Keratinocyte (primary cell): ENCODE results near the gene DLL4. TPM values are rescaled to one million over a fixed set of nuclear protein-coding genes. Genes with fewer than 3 reads are reported as not detected.

Experiments used
- DNase-seq: peaks from one replicate; pipeline ENCODE4 v3.0.0-alpha.2; 2011; ENCODE audit warnings: low read depth, missing footprints, low spot score
- FAIRE-seq: peaks from 2 replicates; lab custom pipeline; 2011; peaks lifted over from hg19 to GRCh38; lab: Jason Lieb, UNC
- H2AFZ ChIP-seq: 2 replicates; pipeline ENCODE4 v1.6.0; 2012; ENCODE audit warnings: low read length, control low read depth, inconsistent platforms; ENCODE audit not compliant: control insufficient read depth
- H3K27ac ChIP-seq: 2 replicates; pipeline ENCODE4 v1.5.1; 2011; ENCODE audit warnings: low read length; ENCODE audit not compliant: control insufficient read depth, insufficient read depth
- H3K27me3 ChIP-seq: 3 replicates; pipeline ENCODE4 v1.6.0; 2011; ENCODE audit warnings: low read length; ENCODE audit not compliant: control insufficient read depth, insufficient read depth; ENCODE audit errors: extremely low read depth
- H3K36me3 ChIP-seq, 2 experiments: 2 replicates in 1 of 2; 3 replicates in 1 of 2; pipeline ENCODE4 v1.5.1; 2011; ENCODE audit warnings: low read length in 2 of 2, mild to moderate bottlenecking in 1 of 2; ENCODE audit not compliant: control insufficient read depth in 2 of 2, insufficient read depth in 2 of 2; ENCODE audit errors: extremely low read depth in 1 of 2
- H3K4me1 ChIP-seq: 3 replicates; pipeline ENCODE4 v1.5.1; 2011; ENCODE audit warnings: low read length; ENCODE audit not compliant: control insufficient read depth, insufficient read depth; ENCODE audit errors: extremely low read depth
- H3K4me2 ChIP-seq: 3 replicates; pipeline ENCODE4 v1.6.0; 2011; ENCODE audit warnings: low read depth, low read length; ENCODE audit not compliant: control insufficient read depth, insufficient read depth; ENCODE audit errors: extremely low read depth
- H3K4me3 ChIP-seq, 3 experiments: fragments of 200-600 bp in 1 of 3; sonication (generic) in 1 of 3; 2 replicates in 2 of 3; 3 replicates in 1 of 3; pipeline ENCODE4 v1.5.1; 2011 to 2016; ENCODE audit warnings: low read length in 3 of 3, mild to moderate bottlenecking in 3 of 3, control low read depth in 2 of 3, inconsistent platforms in 1 of 3, low read depth in 1 of 3, mixed read lengths in 1 of 3, mixed run types in 1 of 3, moderate library complexity in 1 of 3; ENCODE audit not compliant: control insufficient read depth in 2 of 3, insufficient read depth in 2 of 3; ENCODE audit errors: extremely low read depth in 1 of 3
- H3K79me2 ChIP-seq: 2 replicates; pipeline ENCODE4 v1.6.0; 2012; ENCODE audit warnings: low read length; ENCODE audit not compliant: control insufficient read depth, insufficient read depth
- H3K9ac ChIP-seq: 3 replicates; pipeline ENCODE4 v1.6.0; 2011; ENCODE audit warnings: low read length; ENCODE audit not compliant: control insufficient read depth, insufficient read depth; ENCODE audit errors: extremely low read depth
- H3K9me1 ChIP-seq: 3 replicates; pipeline ENCODE4 v1.6.0; 2011; ENCODE audit warnings: low read length; ENCODE audit not compliant: control insufficient read depth, insufficient read depth; ENCODE audit errors: extremely low read depth
- H3K9me3 ChIP-seq: 2 replicates; pipeline ENCODE4 v1.5.1; 2012; ENCODE audit warnings: low read depth, low read length; ENCODE audit not compliant: control insufficient read depth
- H4K20me1 ChIP-seq: 3 replicates; pipeline ENCODE4 v1.6.0; 2011; ENCODE audit warnings: low read length; ENCODE audit not compliant: control insufficient read depth, insufficient read depth; ENCODE audit errors: extremely low read depth
- EZH2 ChIP-seq: IDR thresholded peaks from one replicate; pipeline ENCODE4 v1.6.1; 2012; ENCODE audit warnings: inconsistent platforms, mild to moderate bottlenecking, low read length, moderate library complexity
- dilution Hi-C: fragments of 300-500 bp; cut with MboI; formaldehyde crosslinking; loops from one replicate; pipeline ENCODE4 v1.7.0; 2020; ENCODE audit warnings: low sequenced_read_pairs; ENCODE audit not compliant: extremely low pct_ligation_motif_present
- polyA plus RNA-seq, 5 experiments: library from polyadenylated mRNA; depleted of rRNA in 3 of 5; stranded (reverse) in 3 of 5; stranded (forward) in 1 of 5; unstranded in 1 of 5; fragments of >200 nt; gene quantifications; 1 replicate in 1 of 5; 2 replicates in 3 of 5; 3 replicates in 1 of 5; pipeline versions ENCODE4 v1.2.1 to v1.2.3, GENCODE V29; 2011 to 2012; ENCODE audit warnings: missing spikeins in 2 of 5, low read depth in 1 of 5, low replicate concordance in 1 of 5
- TF ChIP-seq, protein P1 (sequence below), 3 experiments: IDR thresholded peaks in 1 of 3; conservative IDR thresholded peaks in 1 of 3; optimal IDR thresholded peaks in 1 of 3; 2 replicates in 2 of 3; 3 replicates in 1 of 3; pipeline versions ENCODE3 to v1.5.1; 2011; ENCODE audit warnings: low read length in 3 of 3, mild to moderate bottlenecking in 3 of 3, moderate library complexity in 2 of 3, control low read depth in 1 of 3, inconsistent platforms in 1 of 3; ENCODE audit not compliant: insufficient read depth in 2 of 3; ENCODE audit errors: extremely low read depth in 1 of 3

DLL4 gene
- polyA plus RNA-seq, 1 donor (not counting 4 experiments of a cell fraction or from before 2014, with no cell fraction given): not detected

DNA sequence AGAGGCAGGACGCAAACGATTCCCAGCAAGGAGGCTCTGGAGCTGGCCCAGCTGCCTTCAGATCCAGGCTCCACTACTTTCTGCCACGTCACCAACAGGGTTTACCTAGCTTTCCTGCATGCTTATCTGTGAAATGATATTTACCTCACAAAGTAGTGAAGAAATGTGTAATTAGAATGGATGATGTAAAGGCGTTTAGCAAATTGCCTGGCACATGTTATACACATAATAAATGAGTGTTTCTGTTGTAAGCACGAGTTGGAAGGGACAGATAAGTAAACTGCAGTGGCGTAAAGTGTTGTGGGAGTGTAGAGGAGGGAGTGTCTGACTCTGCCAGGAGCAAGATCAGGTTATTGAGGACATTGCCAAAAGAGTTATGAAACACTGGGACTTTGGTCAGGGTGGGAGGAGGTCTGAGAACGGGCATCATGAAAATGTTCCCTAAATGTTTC lies 20.6 kb downstream of the DLL4 start:
- Histone ChIP-seq H3K79me2 (no peaks in the 10 kb centered on the region), H3K4me2 (no peak overlapping the region), H3K27ac (no peak overlapping the region), H3K4me3 (no peak overlapping the region), H3K27me3 (peaks cover 3% of the 10 kb centered on the region), H4K20me1 (no peaks in the 10 kb centered on the region), H3K4me1 (peaks cover 15% of the 10 kb centered on the region), H2AFZ (no peak overlapping the region), H3K9me1 (no peaks in the 10 kb centered on the region), H3K36me3 (peaks cover 0 to 6% of the 10 kb centered on the region in 2 experiments), H3K9ac (no peak overlapping the region), H3K9me3 (no peaks in the 10 kb centered on the region)
- no peak for TF ChIP-seq EZH2
- TF ChIP-seq, protein P1, sequence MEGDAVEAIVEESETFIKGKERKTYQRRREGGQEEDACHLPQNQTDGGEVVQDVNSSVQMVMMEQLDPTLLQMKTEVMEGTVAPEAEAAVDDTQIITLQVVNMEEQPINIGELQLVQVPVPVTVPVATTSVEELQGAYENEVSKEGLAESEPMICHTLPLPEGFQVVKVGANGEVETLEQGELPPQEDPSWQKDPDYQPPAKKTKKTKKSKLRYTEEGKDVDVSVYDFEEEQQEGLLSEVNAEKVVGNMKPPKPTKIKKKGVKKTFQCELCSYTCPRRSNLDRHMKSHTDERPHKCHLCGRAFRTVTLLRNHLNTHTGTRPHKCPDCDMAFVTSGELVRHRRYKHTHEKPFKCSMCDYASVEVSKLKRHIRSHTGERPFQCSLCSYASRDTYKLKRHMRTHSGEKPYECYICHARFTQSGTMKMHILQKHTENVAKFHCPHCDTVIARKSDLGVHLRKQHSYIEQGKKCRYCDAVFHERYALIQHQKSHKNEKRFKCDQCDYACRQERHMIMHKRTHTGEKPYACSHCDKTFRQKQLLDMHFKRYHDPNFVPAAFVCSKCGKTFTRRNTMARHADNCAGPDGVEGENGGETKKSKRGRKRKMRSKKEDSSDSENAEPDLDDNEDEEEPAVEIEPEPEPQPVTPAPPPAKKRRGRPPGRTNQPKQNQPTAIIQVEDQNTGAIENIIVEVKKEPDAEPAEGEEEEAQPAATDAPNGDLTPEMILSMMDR (optimal IDR thresholded peaks at IDR 0.05 in 1 of 3, IDR thresholded peaks at IDR 0.05 in 1 of 3, conservative IDR thresholded peaks at IDR 0.05 in 1 of 3; ENCODE audit: extremely low read depth in 1 of 3, insufficient read depth in 2 of 3, low read length in 3 of 3): no peak
- FAIRE-seq: no peak
- dilution Hi-C loops: no loop called here
- no peak for DNase-seq

DNA sequence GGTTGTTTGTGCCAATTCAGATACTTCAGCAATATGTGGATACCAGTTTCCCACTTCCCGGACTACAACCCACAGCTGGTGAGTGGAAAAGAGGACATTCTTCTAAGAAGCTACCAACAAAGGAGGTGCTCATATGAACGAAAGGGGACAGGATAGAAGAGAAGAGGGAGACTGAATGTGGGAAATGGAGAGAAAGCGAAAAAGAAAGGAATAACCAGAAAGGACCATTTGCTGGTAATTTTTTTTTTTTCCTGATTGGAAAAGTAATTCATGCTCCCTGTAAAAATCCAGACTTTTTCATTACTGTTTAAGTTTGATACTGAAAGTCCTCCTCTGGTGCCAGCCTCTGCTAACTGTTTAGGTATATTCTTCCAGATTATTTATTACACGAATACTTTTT lies 22.6 kb downstream of the DLL4 start:
- Histone ChIP-seq H4K20me1 (peaks cover 3% of the 10 kb centered on the region), H3K4me2 (peak overlapping the region; percentile 89), H3K27me3 (no peaks in the 10 kb centered on the region), H2AFZ (no peak overlapping the region), H3K9me3 (no peaks in the 10 kb centered on the region), H3K36me3 (peaks cover 4 to 12% of the 10 kb centered on the region in 2 experiments), H3K4me1 (peaks cover 20% of the 10 kb centered on the region), H3K79me2 (no peaks in the 10 kb centered on the region), H3K9ac (no peak overlapping the region), H3K9me1 (no peaks in the 10 kb centered on the region), H3K4me3 (no peak overlapping the region), H3K27ac (no peak overlapping the region)
- dilution Hi-C loops: no loop called here
- FAIRE-seq: no peak
- no peak for TF ChIP-seq EZH2
- TF ChIP-seq, protein P1 (optimal IDR thresholded peaks at IDR 0.05 in 1 of 3, IDR thresholded peaks at IDR 0.05 in 1 of 3, conservative IDR thresholded peaks at IDR 0.05 in 1 of 3; ENCODE audit: extremely low read depth in 1 of 3, insufficient read depth in 2 of 3, low read length in 3 of 3): no peak
- no peak for DNase-seq
